B cell (primary cell): ENCODE results near the gene TELO2.

Experiments
- EZH2 ChIP-seq: IDR thresholded peaks from 2 replicates; pipeline ENCODE4 v1.6.1; 2012; ENCODE audit warnings: borderline replicate concordance, low read depth, mild to moderate bottlenecking, moderate library complexity, low read length; ENCODE audit not compliant: insufficient read depth, poor library complexity, severe bottlenecking
- TF ChIP-seq, protein P1 (sequence below): fragments of 200-600 bp; IDR thresholded peaks from one replicate; pipeline ENCODE4 v1.8.0; 2022; ENCODE audit warnings: antibody characterized with exemption, mild to moderate bottlenecking

DNA sequence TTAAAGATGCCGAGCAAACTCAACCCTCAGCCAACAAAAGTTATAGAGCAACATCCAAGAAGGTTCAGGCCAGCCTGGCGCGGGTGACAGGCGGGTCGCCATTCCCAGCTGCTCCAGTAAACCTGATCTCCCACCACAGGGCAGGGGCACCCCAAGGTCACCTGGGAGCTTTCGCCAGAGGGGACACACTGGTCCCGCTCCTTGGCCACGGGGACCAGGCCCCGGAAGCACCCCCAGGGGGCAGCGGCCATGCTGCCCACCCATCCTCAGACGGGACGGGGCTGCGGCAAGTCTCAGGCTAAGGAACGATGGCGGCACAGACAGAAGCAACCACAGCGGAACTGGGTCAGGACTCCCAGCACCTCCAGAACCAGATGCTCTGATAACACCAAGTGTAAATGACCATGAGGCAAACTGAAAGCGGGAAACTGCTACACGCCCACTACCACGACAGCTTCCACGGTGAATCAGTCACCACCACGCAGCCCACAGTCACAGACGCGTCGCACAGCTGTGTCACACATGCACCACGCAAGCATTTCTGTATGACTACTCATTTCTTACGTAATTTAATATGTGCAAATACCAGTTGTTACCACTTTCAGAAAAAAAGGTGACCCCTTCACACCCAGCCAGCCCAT is 34.7 kb upstream of the TELO2 start:
- TF ChIP-seq EZH2 = no peak
- TF ChIP-seq, protein P1, sequence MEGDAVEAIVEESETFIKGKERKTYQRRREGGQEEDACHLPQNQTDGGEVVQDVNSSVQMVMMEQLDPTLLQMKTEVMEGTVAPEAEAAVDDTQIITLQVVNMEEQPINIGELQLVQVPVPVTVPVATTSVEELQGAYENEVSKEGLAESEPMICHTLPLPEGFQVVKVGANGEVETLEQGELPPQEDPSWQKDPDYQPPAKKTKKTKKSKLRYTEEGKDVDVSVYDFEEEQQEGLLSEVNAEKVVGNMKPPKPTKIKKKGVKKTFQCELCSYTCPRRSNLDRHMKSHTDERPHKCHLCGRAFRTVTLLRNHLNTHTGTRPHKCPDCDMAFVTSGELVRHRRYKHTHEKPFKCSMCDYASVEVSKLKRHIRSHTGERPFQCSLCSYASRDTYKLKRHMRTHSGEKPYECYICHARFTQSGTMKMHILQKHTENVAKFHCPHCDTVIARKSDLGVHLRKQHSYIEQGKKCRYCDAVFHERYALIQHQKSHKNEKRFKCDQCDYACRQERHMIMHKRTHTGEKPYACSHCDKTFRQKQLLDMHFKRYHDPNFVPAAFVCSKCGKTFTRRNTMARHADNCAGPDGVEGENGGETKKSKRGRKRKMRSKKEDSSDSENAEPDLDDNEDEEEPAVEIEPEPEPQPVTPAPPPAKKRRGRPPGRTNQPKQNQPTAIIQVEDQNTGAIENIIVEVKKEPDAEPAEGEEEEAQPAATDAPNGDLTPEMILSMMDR = no peak
